HG03460 (cell line): ENCODE data around the gene DTWD2.
"Not testable (repeated sequence)": the region's sequence is repeated elsewhere in the genome, so short reads cannot be mapped to it uniquely, and the experiment has no call there.

Experiments
- ATAC-seq: cut with Tn5 transposase; IDR thresholded peaks from one replicate; pipeline ENCODE4 v1.9.1; 2021; ENCODE audit not compliant: unreplicated experiment

The DTWD2 gene

DNA sequence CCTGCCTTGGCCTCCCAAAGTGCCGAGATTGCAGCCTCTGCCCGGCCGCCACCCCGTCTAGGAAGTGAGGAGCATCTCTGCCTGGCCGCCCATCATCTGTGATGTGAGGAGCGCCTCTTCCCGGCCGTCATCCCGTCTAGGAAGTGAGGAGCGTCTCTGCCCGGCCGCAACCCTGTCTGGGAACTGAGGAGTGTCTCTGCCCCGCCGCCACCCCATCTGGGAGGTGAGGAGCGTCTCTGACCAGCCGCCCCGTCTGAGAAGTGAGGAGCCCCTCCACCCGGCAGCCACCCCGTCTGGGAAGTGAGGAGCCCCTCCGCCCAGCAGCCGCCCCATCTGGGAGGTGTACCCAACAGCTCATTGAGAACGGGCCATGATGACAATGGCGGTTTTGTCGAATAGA is 10.5 kb upstream of the DTWD2 start:
- not testable (repeated sequence) for ATAC-seq

GRCh38 chr5:118996098-118996497 is 7.8 kb upstream of the DTWD2 start:
- ATAC-seq = no peak

GRCh38 chr5:118994595-118994994 is 6.2 kb upstream of the DTWD2 start:
- no peak for ATAC-seq

GRCh38 chr5:118993118-118993517 is 4.8 kb upstream of the DTWD2 start:
- not testable (repeated sequence) for ATAC-seq

DNA sequence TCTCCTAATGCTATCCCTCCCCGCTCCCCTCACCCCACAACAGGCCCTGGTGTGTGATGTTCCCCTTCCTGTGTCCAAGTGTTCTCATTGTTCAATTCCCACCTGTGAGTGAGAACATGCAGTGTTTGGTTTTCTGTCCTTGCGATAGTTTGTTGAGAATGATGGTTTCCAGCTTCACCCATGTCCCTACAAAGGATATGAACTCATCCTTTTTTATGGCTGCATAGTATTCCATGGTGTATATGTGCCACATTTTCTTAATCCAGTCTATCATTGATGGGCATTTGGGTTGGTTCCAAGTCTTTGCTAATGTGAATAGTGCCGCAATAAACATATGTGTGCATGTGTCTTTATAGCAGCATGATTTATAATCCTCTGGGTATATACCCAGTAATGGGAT is 3.7 kb upstream of the DTWD2 start:
- not testable (repeated sequence) for ATAC-seq

- ATAC-seq = no peak
These were observed 2.2 kb upstream of the DTWD2 start for GRCh38 chr5:118990582-118990981.

GRCh38 chr5:118989816-118990215 is 1.5 kb upstream of the DTWD2 start:
- ATAC-seq = no peak

DNA sequence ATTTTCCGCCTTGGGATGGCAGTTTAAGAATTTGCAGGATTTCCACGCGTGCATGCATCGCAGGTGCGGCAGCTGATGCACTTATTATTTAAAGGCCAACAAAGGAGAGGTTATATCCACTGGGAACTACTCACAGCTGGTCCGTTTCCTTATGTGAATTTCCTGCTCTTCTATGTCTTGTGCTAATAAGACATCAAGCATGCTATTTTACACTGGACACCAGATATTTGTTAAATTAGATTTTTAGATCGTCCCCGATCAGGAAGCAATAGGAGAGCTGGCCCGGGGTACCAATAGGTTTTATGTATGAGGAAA is 476 bp upstream of the DTWD2 start:
- ATAC-seq = no peak

DNA sequence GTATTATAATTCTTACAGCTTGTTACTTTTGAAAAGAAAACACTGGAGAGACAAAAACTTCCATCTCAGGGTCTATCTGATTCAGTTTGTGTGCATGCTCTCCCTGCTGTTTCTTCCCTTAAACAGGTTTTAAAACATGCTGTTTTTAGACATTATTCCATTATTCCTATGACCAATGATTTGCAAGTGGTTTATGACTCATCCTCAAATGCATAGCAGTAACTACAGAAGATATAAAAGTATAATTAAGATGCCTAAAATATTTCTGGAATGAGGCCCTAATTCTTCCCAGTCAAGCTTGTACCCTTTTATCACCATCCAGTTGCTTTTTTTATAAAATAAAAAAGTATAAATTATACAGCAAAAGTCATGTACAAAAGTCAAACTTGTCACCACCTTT is 3.7 kb downstream of the DTWD2 start:
- no peak for ATAC-seq

DNA sequence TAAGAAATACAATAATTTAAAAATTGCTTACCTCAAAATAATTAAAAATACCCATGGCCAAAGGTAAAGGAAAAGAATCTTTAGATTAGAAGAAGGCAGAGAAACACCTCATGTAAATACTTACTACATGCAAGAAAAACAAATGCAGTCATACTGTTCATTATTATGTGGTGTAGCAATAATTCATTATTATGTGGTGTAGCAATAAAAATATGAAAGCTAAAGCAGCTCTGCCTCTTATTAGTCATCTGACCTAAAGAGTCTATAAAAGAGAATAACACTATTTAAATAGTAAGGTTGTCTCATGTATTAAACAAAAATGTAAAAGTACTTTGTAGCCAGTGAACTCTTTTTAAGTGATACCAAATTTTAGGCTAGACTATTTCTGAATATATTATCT is 6.6 kb downstream of the DTWD2 start:
- no peak for ATAC-seq

DNA sequence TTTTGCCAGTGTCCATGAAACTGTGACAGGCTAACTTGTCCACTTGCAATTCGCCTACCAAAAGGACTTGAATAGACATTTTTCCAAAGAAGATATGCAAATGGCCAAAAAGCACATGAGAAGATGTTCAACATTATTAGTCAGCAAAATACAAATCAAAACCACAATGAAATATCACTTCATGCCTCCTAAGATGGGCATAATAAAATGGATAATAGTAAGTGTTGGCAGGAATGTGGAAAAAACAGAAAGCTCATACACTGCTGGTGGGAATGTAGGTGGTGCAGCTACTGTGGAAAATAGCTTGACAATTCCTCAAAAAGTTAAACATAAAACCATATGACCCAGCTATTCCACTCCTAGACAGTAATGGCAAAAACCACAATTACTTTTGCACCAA is 7.9 kb downstream of the DTWD2 start:
- ATAC-seq = no peak

- ATAC-seq = no peak
These were observed 8.3 kb downstream of the DTWD2 start for GRCh38 chr5:118980017-118980416.

DNA sequence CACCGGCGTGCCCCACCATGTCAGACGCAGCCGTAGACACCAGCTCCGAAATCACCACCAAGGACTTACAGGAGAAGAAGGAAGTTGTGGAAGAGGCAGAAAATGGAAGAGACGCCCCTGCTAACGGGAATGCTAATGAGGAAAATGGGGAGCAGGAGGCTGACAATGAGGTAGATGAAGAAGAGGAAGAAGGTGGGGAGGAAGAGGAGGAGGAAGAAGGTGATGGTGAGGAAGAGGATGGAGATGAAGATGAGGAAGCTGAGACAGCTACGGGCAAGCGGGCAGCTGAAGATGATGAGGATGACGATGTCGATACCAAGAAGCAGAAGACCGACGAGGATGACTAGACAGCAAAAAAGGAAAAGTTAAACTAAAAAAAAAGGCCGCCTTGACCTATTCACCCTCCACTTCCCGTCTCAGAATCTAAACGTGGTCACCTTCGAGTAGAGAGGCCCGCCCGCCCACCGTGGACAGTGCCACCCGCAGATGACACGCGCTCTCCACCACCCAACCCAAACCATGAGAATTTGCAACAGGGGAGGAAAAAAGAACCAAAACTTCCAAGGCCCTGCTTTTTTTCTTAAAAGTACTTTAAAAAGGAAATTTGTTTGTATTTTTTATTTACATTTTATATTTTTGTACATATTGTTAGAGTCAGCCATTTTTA is 14.4 kb downstream of the DTWD2 start:
- not testable (repeated sequence) for ATAC-seq

DNA sequence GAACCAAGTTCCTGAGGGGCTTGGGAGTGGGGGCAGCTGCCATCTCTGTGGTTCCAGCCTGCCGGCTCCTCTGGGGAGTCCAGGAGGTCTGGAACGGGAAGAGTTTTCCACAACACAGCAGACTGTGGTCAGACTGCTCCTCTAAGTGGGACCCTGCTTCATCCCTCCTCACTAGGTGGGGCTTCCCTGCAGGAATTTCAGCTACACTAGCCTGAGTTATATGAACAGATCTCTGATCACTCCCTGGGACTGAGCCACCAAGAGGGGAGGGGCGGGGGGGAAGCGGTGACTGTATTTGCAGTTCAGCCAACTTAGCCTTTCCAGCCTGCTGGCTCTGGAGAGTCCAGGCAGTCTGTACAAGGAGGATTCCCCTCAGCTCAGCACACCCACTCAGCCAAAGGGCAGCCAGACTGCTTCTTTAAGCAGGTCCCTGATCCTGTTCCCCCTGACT is 19.4 kb downstream of the DTWD2 start:
- ATAC-seq = no peak

DNA sequence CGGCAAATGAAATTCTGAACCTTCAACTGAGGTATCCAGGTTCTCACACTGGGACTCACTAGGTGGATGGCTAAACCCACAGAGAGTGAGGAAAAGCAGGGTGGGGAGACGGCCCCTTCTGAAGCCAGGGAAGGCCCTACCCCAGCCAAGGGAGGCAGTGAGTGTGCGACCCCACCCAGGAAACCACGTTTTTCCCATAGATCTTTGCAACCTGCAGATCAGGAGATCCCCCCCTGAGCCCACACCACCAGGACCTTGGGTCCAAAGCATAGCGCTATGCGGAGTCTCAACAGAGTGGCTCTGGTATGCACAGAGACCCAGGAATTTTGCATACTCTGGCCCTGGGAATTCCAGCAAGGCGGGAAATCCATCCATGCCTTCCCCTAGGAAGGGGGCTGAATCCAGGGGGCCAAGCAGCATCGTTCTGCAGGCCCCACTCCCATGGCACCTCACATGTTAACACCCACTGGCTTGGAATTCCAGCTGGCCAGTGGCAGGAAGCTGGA is 19.9 kb downstream of the DTWD2 start:
- no peak for ATAC-seq

- ATAC-seq = no peak
These were observed 21.3 kb downstream of the DTWD2 start for GRCh38 chr5:118967059-118967508.

- ATAC-seq = no peak
These were observed 22.5 kb downstream of the DTWD2 start for GRCh38 chr5:118965890-118966289.

- not testable (repeated sequence) for ATAC-seq
These were observed 23.4 kb downstream of the DTWD2 start for GRCh38 chr5:118964970-118965369.

DNA sequence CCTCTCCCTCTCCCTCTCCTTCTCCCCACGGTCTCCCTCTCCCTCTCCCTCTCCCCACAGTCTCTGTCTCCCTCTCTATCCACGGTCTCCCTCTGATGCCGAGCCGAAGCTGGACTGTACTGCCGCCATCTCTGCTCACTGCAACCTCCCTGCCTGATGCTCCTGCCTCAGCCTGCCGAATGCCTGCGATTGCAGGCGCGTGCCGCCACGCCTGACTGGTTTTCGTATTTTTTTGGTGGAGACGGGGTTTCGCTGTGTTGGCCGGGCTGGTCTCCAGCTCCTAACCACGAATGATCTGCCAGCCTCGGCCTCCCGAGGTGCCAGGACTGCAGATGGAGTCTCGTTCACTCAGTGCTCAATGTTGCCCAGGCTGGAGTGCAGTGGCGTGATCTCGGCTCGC is 24.0 kb downstream of the DTWD2 start:
- ATAC-seq = not testable (repeated sequence)

- no peak for ATAC-seq
These were observed 25.2 kb downstream of the DTWD2 start for GRCh38 chr5:118963169-118963568.

GRCh38 chr5:118960557-118960956 is 27.8 kb downstream of the DTWD2 start:
- ATAC-seq = no peak

- ATAC-seq = no peak
These were observed 31.6 kb downstream of the DTWD2 start for GRCh38 chr5:118956727-118957126.

GRCh38 chr5:118953652-118954005 is 34.7 kb downstream of the DTWD2 start:
- no peak for ATAC-seq
